GM19351 (cell line): ENCODE results near the gene ZNF691.
"Not testable (repeated sequence)": the region's sequence is repeated elsewhere in the genome, so short reads cannot be mapped to it uniquely, and the experiment has no call there.

Experiments
- ATAC-seq: cut with Tn5 transposase; IDR thresholded peaks from one replicate; pipeline ENCODE4 v1.9.1; 2021; ENCODE audit warnings: mild to moderate bottlenecking, moderate library complexity; ENCODE audit not compliant: unreplicated experiment

The ZNF691 gene, protein sequence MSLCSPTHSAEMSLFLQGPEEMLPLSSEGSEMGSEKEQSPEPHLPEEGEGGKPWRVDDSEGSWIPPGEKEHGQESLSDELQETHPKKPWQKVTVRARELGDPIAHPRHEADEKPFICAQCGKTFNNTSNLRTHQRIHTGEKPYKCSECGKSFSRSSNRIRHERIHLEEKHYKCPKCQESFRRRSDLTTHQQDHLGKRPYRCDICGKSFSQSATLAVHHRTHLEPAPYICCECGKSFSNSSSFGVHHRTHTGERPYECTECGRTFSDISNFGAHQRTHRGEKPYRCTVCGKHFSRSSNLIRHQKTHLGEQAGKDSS

DNA sequence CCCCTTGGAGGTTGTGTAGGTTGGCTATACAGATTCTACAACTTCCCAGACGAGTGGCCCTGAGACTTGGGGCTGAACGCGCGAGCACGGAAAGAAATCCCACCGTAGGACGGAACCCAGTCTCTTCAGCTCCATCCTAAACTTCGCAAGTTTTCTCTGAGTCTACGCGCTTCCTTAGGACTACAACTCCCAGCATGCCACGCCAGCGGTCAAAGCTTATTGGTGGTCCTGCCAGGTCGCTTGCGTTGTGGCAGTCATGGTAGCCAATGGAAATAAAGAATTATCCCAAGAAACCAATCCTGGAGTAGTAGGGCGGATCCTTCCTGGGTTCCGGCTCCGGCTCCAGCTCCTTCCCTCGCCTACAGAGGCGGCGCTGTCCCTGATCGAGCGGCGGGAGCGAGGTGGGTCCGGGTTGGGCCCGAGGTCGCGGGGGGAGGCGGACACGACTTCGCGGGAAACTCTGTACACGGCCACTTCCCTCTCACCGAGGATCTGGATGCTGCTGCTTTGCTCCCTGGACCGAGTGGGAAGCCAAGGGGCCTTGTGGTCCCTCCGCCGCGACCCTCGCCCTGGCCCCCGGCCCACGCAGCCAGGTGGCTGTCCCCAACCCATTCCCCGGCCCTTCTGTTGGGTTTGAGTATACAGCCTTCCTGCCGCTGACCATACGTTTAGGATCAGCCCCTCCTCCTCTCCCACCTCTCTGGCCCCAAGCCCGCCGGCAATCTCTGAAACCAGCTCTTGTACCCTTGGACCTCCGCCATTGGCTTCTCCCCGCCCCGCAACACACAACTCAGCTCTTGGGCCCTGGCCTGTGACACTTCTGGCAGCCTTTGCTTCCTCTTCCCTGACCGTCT lies at the start of gene ZNF691:
TSS of gene ZNF691 (plus strand) at position 357 of the 854 bp plus-strand sequence. CDS start 3,046 bp downstream, outside the sequence.
- peak; percentile 81 for ATAC-seq

DNA sequence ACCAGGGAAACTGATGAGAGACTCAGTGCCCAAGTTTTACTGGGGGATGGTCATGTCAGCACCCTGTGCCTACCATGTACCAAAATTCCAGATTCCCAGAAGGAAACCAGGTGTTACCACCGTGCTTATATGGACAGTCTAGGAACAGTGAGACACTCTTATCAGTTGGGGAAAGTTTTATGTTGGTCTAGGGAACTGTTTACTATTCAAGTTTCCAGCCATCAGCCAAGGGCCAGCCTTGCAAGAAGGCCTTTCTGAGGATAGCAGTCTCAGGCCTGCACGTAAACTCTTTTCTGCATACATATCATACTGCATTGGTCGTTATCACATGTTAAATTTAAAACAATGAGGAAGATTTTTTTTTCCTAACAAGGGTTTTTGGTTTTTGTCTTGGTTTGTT lies 49.0 kb upstream of the ZNF691 start:
- no peak for ATAC-seq

DNA sequence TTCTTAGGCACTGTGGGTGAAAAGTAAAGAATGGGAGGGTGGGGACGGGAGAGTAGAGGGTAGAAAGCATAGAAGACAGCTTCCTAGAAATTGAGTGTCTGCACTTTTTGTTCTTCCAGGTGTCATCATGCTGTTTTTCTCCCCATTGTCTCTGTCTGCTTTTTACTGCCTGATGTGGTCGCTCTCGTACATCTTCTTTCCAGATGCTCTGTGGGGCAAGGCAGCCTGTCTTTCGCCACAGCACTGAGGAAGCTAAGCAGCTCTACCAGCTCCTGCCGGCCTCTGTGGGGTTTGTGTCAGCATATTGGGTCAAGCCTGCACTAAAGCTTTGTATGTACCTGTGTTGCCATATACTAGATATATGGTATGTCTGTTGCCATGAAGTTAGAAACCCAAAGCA lies 48.4 kb upstream of the ZNF691 start:
- ATAC-seq: no peak

DNA sequence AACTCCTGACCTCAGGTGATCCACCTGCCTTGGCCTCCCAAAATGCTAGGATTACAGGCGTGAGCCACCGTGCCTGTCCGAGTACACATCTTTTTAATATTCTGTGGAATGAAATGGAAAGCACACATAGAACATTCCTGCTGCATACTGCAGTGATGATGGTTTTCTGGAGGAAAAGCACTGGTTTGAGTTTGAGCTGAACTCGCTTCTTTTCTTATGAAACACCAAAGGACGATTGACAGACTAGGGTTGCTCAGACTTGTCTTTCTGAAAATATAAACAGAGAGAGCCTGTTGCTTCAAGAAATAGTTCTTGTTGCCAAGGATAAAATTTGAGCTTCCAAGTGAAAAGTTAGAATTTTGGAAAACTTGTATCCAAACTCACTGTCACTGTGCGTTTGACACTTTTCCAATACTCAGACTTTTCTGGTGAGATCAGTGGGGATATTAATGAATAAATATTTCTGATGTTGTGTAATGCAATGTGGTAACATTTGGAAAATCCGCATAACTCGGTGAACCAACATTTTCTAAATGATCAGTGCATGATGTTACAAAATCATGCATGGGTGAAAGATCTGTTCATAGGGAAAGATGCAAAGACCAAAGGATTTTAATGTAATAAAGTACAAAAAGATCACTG lies 44.5 kb upstream of the ZNF691 start:
- ATAC-seq: no peak

DNA sequence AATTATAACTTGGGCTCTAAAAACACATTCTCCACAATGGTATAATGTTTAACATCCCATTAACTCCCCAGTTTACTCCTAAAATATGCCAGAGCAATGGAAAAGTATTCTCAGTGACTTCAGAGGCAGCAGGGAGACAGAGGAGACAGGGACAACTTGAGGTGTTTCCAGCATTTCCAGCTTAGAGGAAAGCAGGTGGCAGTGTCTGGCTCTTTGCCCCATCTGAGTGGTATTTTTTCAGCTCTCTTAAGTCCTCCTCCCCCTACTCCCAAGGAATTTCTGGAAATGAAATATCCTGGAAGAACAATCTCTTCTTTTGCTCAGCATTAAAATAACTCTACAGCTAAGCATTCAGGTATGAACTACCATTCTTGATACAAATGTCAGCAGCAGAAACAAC lies 40.2 kb upstream of the ZNF691 start:
- no peak for ATAC-seq

DNA sequence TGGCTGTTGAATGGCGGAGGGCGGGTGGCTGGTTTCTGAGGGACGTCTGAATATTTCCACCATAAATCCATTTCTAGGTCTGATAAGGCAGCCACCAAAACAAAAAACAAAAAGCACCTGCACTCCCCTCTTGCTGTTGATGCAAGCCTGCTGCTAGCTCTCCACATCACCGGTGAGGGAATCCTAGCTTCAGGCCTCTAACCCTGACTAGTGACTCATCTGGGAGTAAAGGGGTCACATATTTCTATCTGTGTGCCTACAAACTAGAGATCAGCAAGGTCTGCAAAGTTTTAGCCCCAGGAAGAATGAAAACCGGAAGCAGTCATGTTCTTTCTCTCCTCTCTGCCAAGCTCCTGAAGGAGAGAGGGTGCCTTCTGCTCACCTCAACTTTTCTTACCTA lies 39.8 kb upstream of the ZNF691 start:
- ATAC-seq: no peak

DNA sequence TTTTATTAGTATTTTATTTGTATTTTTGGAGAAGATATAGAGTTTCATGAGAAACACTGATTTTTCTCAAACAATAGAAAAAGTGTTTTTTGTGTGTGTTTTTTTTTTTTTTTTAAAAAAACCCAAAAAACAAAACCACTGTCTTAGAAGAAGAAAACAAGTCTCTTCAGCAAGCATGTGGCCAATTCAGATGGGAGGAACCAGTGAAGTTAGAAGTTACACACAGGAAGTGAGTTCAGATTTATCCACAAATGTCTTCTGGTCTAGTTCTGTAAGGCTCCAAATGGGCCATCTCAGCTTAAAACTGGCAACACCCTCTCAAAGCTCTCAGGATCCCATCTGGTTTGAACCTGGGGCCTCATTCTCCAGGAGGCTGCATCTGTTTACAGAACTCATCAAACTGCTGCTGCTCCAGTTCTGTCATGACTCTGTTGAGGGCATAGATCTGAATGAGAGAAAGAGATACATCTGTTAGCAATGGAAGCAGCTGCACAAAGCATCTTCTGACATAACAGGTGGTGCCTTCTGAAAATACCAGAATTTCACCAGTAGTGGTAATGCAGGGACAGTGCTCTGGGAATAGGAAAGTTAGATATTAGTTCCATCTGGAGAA lies 39.3 kb upstream of the ZNF691 start:
- no peak for ATAC-seq

DNA sequence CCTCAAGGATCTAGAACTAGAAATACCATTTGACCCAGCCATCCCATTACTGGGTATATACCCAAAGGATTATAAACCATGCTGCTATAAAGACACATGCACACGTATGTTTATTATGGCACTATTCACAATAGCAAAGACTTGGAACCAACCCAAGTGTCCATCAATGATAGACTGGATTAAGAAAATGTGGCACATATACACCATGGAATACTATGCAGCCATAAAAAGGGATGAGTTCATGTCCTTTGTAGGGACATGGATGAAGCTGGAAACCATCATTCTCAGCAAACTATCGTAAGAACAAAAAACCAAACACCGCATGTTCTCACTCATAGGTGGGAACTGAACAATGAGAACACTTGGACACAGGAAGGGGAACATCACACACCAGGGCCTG lies 31.6 kb upstream of the ZNF691 start:
- not testable (repeated sequence) for ATAC-seq

DNA sequence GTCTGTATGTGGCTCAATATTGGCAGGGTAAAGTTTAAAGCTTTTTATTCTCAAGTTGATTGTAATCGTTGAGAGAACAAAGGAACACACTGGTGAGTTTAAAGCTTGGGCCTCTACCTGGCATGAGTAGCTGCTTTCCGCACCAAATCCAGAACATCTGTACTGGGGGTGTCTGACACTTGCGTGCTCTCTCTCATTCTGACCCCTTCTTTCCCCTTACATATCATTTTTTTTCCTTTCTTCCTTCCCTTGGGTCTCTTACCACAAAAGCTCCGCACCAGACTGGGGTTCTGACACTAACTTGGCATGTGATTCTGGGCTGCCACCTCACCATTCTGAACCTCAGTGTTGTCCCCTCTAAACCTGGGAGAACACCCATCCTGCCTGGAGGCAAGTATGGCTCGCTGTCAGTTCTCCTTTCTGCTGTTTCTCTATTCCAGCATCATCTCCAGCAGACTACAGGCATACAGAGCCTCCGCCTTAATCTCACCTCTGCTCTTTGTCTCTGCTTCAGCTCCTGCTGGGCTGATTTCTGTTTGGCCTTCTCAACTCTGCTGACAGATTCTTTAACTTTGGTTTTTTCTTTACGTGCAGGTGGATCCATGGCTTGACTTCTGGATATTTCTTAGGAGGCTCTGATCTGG lies 30.4 kb upstream of the ZNF691 start:
- no peak for ATAC-seq

DNA sequence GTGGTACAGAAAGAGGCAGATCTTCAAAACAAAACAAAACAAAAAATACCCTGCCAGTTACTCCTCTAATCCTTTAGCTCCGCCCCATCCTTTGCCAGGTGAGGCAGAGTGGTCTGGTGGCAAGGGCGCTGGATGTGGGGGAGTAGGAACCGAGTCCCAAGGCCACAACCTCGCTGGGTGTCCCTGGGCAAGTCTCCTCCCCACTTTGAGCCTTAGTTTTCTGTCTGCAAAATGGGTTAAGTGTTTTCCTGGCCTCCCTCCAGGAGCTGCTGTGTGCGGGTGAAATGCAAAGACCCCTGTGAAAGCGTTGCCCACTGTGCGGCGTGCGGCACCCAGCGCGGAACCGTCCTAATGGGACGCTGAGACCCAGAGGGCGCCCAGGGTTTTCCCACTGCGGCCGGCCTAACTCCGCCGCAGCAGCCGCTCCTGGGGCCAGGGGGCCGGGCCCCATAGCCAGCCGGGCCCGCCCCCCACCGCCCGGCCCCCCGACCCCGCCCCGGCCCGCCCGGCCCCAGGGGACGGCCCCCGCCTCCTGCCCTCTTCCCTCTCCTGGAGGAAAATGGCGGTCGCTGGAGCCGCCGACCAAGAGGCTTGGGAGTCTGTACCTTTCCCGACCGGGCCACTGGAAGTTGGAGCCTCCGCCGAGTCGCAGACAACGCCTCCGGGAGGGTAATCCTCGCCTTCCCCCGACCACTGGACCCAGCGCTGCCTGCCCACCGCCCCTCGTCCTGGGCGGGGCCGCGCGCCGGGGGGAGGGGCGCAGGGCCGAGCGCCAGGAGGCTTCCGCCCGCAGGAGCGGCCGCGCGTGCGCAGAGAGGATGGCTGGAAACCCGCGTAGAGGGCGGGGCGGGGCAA lies 29.6 kb upstream of the ZNF691 start, which contains the start of the genes ERMAP and SVBP:
TSS of gene ERMAP (plus strand) at position 538 of the 855 bp plus-strand sequence. CDS start 13,327 bp downstream, outside the sequence.
TSS of gene SVBP (minus strand) at position 813 of the 855 bp plus-strand sequence. CDS start 853 bp downstream, outside the sequence.
- ATAC-seq: peak; percentile 82

DNA sequence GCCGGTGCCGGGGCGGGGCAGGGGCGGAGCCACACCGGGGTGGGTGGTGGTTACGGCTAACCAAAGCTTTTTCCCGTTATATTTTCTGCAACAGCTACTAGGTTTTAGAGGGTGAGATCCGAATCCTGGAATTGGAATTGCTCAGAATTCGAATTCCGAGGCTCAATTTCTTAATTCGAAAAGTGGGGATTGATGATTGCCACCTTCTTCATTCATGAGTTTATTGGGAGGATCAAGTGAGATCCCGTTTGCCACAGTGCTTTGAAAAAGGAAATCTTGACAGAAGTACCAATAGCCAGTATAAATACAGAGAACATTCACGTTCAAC lies 29.0 kb upstream of the ZNF691 start:
- no peak for ATAC-seq

DNA sequence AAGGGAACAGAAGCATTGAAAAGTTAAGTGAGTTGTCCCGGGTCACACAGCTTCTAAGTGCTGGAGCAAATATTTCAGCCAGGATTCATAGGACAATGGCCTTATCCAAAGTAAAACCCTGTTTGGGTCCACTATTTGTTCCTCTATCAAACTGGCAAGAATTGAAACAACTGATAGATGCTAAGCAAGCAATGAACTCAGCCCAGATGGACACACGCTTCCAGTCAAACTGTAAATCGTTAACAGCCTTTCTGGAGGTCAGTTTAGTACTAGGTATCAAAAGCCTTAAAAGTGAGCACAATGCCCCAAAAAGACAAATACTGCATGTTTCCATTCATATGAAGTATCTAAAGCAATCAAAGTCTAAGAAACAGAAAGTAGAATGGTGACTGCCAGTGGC lies 28.4 kb upstream of the ZNF691 start:
- ATAC-seq: no peak

DNA sequence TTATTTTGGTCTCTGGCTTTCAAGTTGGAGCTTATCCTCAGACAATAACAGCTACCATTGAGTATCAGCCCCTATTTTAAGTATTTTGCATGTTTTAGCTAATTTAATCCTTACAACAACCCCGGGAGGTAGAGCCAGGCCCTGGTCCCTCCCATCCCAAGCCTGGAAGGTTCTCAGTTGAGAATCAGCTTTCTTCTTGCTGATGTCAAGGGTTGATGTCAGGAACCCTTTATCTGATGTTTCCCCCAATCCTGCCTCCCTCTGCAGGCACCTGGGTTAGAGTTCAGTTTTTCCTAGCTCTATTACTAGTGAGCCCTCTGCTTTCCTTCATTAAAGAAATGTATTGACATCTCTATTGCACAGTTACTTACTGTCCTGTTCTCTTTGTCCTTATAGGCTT lies 25.6 kb upstream of the ZNF691 start:
- ATAC-seq: no peak

DNA sequence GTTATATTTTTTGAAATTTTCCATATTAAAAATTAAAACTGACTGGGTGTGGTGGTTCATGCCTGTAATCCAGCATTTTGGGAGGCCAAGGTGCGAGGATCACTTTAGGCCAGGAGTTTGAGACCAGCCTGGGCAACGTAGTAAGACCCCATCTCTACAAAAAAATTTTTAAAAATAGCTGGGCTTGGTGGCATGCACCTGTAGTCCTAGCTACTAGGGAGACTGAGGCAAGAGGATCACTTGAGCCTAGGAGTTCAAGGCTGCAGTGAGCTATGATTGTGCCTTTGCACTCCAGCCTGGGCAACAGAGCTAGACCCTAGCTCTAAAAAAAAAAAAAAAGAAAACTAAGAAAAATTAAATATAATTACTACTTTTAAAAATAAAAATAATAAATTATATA lies 24.7 kb upstream of the ZNF691 start:
- no peak for ATAC-seq

DNA sequence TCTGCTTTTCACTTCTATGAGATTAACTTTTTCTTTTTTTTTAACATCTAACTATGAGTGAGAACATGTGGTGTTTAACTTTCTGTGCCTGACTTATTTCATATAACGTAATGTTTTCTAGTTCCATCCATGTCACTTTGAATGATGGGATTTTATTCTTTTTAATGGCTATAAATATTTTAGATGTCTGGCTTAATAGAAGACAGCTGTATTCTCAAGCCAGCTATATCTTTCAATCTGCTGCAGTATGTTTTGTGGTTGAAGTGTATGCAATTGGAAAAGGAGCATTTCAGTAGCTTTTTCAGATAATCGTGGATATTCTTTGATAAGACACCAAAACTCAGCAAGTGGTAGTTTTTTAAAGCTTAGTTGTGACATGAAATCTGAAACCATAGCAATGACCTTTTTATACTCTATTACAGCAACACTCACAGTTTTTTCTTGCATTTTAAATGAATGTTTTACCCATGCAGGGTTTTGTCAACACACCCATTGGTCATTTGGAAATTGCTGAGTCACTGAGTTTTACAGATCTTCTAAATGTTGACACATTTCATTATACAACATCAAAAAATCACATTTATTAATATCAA lies 23.5 kb upstream of the ZNF691 start:
- no peak for ATAC-seq

DNA sequence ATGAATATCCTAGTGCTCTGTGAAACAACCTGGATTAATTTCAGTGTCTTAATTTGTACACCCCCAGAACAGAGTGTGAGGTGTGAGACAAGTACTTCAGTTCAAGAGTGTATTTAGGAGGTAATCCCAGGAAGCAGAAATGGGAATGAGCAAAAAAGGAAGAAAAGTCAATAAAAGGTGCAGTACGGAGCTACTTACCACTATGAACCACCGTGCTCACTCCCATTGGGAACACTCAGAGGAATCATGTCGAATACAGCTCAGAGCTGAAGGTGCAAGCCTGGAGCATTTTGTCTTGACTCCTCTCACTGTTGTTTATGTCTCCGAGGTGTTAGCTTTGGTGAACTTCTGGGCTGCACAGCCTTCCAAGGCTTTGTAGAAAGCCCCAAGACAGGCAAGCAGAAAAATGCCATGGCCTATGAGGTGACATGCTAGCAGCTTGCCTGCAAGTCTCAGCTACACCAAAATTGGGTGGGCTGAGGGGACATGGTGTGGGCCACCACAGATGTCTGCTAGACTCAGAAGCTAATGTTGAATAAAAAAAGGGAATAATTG lies 21.9 kb upstream of the ZNF691 start:
- ATAC-seq: no peak

DNA sequence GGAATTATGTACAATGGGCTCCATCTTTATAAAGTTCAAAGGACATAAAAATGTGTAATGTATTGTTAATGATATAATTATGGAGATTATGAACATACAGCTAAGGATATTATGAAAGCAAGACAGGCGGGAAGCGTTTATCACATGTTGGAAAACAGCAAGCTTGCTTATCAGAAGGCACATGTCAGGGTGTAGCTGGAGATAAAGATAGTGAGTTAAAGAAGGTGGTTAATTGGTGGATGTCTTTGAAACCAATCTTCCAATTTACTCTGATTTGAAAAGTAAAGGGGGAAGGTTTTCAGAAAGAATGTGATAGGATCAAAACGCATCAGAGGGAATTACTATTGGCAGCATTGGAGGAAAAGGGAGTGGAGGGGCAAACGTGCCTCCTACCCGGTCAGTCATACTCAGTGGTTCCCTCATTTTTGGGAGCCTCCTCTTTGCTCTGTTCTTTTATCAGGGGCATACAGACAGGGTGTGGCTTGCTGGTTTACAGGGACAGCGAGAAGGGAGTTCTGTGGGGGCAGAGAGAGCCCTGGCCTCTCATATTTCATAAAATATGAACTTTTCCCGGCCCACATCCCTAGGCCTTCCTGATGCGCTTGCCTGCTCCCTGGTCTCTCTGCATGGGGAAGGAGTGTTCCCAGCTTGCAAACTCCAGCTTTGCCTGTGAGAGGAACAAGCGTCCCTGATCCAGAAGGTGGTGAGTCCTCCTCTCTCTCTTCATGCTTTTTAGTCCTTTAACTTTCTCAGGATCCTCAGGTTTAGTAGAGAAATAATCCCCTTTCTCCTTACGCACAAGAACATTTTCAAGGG lies 21.2 kb upstream of the ZNF691 start:
- no peak for ATAC-seq

DNA sequence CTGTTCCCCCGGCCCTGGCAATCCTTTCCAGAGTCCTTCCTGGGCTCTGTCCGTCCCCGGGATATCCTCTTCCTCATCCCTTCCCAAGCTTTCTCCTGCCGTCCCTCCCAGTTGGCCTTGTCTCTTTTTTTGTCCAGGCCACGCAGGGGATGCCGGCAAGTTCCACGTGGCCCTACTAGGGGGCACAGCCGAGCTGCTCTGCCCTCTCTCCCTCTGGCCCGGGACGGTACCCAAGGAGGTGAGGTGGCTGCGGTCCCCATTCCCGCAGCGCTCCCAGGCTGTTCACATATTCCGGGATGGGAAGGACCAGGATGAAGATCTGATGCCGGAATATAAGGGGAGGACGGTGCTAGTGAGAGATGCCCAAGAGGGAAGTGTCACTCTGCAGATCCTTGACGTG lies 15.8 kb upstream of the ZNF691 start:
- no peak for ATAC-seq
